Activated CD8-positive, alpha-beta memory T cell treated with anti-CD3 and anti-CD28 coated beads, Interleukin-2, amount 50 U/mL, for 24 hours (primary cell): ENCODE data around the gene WIPF2.
"Not testable (repeated sequence)": the region's sequence is repeated elsewhere in the genome, so short reads cannot be mapped to it uniquely, and the experiment has no call there.

Source experiments
- DNase-seq: peaks from one replicate; pipeline ENCODE4 v3.0.0-alpha.2; 2020; ENCODE audit errors: extremely low read depth

The WIPF2 gene

DNA sequence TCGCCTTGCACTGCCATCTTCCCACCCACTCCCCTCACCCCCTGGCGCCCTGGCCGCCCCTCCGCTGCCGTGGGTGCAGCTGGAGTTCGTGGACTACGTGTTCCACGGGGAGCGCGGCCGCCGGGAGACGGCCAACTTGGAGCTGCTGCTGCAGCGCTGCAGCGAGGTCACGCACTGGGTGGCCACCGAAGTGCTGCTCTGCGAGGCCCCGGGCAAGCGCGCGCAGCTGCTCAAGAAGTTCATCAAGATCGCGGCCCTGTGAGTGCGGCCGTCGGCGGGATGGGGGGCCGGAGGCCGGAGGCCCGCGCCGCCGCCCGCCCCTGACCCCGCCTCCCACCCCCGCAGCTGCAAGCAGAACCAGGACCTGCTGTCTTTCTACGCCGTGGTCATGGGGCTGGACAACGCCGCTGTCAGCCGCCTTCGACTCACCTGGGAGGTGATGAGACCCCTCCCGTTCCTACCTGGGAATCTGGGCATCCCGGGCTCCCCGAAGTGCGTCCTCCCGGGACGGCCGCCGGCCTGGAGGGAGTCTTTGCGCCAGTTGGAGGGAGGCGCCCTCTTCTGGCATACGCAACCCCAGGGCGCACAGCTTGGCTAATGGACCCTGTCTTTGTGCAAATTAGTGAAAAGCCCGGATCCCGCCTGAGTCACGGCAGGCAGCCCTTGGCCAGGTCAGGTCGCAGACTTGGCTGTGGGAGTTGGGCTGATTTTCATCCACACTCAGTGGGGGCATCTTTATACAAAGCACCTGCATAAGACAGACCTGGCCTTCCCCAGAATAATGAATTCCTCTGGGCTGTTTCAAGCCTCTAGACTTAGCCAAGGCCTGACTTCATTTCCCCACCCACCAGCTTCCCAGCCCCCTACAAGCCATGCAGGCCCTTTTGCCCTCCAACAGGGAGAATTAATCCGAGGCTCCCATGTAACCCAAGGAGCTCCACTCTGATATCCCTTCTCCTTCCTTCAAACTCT is 27.6 kb upstream of the WIPF2 start:
- peak; percentile 27 for DNase-seq

DNA sequence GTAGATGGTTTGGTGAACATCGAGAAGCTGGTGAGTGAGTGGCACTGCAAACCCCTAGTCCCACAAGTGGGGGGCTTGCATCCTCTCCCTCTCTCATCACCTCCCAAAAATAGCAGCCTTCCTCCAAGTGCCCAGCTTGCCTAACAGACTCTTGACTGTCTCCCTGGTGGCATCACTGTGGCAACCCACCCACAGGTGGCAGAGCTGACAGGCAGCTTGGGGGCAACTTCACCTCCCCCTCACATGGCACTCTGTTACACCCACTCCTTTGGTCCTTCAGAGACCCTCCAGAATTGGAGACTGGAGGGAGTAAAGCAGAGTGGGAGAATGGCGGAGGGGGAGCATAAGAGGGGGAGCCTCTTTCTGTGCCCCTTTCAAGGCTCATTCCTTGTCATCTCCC is 26.1 kb upstream of the WIPF2 start:
- DNase-seq: no peak

DNA sequence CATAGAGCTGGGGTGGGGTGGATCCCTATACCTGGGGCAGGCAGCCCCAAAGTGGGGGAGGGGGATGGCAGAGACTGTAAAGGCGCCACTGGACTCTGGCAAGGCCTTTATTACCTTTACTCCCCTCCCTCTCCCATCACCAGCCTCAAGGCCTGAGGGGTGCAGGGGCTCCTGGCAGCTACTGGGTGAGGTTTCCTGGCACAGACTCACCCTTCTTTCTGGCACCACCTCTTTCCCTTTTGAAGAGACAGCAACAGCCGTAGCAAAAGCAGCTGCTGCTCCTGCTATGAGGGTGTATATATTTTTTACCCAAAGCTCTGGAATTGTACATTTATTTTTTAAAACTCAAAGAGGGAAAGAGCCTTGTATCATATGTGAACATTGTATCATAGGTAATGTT is 24.3 kb upstream of the WIPF2 start:
- no peak for DNase-seq

DNA sequence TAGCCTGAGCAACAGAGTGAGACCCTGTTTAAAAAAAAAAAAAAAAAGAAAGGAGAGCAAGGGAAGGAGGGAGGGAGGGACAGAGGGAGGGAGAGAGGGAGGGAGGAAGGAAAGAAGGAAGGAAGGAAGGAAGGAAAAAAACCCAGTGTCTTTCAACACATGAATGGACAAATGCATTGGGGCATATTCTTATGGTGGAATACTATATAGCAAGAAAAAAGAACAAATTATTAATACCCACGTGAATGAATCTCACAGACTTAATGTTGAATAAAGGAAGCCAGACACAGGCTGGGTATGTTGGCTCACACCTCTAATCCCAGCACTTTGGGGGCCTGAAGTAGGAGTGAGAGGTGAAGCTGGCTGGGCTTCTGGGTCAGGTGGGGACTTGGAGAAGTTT is 21.6 kb upstream of the WIPF2 start:
- no peak for DNase-seq

DNA sequence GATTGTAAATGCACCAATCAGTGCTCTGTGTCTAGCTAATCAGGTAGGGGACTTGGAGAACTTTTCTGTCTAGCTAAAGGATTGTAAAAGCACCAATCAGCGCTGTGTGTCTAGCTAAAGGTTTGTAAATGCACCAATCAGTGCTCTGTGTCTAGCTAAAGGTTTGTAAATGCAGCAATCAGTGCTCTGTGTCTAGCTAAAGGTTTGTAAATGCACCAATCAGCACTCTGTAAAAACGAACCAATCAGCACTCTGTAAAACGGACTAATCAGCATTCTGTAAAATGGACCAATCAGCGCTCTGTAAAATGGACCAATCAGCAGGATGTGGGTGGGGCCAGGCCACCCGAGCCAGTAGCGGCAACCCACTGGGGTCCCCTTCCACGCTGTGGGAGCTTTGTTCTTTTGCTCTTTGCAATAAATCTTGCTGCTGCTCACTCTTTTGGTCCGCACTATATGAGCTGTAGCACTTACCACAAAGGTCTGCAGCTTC is 21.1 kb upstream of the WIPF2 start:
- DNase-seq: not testable (repeated sequence)

DNA sequence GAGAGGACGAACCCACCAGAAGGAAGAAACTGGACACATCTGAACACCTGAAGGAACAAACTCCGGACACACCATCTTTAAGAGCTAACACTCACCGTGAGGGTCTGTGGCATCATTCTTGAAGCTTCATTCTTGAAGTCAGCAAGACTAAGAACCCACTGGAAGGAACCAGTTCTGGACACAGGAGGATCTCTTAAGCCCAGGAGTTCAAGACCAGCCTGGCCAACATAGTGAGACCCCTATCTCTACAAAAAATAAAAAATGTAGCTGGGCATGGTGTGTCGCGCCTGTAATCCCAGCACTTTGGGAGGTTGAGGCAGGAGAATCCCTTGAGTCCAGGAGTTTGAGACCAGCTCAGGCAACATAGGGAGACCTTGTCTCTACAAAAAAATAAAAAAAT is 20.5 kb upstream of the WIPF2 start:
- no peak for DNase-seq

DNA sequence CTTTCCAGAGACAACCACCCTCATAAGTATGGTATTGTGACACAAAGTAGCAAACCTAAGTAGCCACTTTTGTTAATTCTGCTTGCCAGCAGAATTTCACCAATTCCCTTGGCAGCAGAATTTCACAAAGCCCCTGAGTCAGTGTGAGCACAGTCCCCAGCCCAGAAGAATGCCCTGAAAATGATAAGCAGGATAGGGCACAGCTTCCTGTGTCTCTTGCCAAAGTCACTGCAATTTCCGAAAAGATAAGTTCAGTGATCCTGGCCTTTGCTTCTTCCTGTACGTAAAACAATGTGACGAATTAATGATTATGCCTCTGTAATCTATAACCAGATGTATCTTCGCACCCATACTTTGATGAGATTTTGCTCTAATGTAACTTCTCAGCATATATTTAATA is 16.0 kb upstream of the WIPF2 start:
- no peak for DNase-seq

DNA sequence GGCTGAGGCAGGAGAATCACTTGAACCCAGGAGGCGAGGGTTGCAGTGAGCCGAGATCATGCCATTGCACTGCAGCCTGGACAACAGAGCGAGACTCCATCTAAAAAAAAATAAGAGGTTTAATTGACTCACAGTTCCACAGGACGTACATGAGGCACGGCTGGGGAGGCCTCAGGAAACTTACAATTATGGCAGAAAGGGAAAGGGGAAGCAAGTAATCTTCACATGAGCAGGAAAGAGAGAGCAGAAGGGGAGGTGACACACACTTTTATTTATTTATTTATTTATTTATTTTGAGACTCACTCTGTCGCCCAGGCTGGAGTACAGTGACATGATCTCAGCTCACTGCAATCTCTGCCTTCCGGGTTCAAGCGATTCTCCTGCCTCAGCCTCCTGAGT is 12.9 kb upstream of the WIPF2 start:
- not testable (repeated sequence) for DNase-seq

DNA sequence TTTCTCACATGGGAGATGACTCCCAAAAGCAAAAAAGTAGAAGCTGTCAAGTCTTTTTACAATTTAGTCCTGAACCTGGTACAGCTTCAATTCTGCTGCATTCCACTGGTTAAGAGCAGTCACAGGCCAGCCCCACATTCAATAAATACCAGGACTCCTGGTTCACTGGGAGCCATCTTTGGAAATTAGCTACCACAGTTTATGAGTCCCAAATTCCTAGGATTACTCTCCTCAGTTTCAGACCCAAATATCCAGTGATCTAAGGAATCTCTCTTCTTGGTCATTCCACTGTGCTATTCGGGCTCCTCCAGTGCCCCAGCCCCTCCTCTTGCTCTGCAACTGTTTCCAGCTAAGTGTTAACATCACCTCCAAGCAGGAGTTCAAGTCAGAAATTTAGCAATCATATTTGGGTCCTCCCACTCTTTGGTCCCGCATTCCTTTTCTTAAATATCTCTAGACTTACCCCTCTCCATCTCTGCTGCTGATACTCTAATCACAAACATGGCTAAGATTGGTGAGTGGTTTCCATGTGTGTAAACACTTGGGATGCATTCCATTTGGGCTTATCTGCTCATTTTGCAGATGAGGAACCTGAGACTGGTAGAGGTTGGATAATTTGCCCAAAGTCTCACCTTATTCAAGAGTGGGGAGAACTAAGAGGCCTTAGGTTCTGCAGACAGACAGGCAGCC is 9.6 kb upstream of the WIPF2 start:
- DNase-seq: no peak

DNA sequence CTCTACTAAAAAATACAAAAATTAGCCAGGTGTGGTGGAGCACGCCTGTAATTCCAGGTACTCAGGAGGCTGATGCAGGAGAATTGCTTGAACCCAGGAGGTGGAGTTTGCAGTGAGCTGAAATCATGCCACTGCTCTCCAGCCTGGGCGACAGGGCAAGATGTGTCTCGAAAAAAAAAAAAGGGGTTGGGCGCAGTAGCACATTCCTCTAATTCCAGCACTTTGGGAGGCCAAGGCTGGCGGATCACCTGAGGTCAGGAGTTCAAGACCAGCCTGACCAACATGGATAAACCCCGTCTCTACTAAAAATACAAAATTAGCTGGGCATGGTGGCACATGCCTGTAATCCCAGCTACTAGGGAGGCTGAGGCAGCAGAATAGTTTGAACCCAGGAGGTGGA is 5.2 kb upstream of the WIPF2 start:
- DNase-seq: not testable (repeated sequence)

DNA sequence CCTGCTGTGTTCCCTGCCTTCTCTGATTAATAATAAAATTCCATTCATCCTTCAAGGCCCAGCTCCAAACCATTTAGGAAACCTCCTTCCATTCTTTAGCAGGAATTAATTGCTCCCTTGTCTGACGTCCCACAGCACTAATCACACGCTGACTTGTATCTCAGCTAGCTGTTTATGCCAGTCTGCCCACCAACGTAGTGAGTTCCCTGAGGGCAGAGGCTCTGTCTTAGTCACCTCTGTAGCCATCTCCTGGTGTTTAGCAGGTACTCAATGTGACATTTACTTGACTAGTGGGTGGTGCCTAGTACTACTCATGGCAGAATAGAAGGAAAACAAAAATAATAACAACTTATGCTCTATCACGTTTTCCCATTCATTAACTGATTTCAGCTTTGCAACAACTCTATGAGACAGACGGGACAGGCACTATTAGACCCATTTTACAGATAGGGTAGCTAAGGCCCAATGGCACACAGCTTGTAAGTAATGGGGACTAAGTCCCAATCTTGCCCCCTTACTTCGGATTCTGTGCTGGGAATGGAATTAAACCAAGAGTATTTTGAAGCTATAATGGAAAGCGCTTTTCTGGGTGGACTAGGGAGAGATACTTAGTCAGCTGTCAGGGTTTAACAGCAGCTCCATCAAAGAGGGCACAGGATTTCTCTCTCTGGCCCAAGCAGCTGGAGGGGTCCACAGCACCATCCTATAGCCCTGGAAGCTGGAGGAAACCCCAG is 931 bp upstream of the WIPF2 start:
- no peak for DNase-seq

DNA sequence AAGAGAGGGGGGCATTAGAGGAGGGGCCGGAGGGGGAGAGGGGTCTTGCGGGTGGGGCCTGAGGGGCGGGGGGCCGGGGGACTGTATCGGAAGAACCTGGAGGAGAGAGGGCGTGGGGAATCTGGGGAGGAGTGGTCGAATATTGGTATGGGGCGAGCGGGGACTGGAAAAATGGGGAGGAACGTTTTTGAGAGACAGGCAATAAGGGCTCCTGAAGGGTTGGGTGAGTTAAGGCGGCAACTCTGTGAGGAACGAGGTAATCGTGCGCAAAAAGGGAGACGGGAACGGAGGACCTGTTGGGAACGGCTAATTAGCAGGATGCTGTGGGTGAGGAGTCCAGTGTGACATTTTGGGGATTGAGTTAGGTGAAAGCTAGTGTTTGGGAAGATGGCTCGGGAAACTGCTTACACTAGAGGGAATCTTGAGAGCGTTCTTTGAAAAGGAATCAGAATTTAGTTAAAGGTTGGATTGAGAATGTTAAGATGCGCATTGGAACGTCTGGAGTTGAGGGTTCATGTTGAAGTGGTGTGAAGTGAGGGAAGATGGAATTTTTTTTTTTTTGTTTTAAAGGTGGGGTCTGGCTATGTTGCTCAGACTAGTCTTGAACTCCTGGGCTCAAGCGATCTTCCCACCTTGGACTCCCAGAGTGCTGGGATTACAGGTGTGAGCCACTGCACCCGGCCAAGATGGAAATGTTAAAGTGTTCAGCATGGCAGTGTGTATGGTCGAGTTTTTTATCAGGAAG is 662 bp downstream of the WIPF2 start:
- no peak for DNase-seq

DNA sequence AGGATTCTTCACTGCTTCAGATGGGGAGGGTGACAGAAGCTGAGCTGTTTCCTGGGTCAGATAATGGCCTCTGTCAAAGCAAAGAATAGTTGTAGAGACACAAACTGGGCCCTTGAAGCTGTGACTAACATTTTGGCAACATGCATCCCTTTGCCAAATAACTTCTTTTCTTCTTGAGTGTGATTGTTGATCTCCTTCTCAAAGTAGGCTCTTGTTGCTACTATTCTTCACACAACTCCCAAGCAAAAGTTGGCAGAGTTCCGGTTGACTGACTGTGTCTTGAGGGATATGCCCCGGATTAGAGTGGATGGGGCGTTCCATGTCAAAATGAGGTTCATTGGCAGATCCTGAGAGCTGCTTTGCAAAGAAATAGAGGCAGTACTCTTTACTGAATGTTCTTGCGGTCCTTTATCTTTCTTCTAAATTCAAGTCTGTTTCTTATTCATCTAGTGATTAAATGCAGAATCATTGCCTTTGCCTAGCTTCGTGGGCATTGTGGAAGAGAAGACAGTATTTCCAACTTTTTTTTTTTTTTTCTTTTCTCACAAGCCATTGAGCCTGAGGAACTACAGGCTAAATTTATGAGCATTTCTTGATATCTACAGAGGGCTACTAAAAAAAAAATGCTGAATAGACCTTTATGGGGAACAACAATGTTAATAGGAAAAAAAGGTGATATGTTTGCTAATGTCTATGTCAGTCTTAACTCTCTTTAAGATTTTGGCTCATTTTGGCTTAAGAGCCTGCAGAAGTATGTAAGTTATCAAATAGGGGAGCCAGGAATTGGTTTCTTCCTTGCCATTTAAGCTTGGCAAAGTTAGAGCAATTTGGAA is 5.8 kb downstream of the WIPF2 start:
- DNase-seq: no peak

DNA sequence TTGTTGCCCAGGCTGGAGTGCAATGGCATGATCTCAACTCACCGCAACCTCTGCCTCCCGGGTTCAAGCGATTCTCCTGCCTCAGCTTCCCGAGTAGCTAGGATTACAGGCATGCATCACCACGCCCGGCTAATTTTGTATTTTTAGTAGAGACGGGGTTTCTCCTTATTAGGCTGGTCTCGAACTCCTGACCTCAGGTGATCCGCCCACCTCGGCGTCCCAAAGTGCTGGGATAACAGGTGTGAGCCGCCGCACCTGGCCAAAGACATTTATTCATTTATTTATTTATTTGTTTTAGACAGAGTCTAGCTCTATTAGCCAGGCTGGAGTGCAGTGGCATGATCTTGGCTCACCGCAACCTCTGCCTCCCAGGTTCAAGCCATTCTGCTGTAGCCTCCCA is 10.0 kb downstream of the WIPF2 start:
- not testable (repeated sequence) for DNase-seq

DNA sequence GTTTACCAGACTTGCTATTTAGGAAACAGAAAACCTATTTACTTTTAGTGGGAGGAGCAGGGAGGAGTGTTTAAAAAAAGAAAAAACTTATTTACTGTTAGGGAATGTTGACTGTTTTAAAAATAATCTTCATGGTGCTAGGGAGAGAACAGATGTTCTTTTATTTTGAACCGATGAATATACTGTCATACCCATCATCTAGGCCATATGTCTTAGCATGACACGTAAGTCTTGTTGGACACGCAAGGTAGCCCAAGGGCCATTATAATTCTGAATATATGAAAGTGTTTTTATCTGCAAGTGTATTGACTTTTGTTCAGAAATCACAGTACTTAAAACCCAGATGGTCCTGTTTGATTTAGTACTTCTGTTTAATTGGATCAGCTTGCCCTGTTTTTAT is 11.6 kb downstream of the WIPF2 start:
- no peak for DNase-seq

DNA sequence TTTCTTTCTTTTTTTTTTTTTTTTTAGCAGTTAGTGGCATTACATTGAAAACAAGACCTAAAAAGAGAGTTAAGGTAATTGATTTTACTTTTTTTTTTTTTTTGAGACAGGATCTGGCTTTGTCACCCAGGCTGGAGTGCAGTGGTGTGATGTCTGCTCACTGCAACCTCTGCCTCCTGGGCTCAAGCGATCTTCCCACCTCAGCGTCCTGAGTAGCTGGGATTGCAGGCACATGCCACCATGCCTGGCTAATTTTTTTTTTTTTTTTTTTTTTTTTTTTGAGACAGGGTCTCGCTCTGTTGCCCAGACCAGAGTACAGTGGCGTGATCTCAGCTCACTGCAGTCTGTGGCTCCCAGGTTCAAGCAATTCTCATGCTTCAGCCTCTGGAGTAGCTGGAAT is 12.8 kb downstream of the WIPF2 start:
- DNase-seq: not testable (repeated sequence)

DNA sequence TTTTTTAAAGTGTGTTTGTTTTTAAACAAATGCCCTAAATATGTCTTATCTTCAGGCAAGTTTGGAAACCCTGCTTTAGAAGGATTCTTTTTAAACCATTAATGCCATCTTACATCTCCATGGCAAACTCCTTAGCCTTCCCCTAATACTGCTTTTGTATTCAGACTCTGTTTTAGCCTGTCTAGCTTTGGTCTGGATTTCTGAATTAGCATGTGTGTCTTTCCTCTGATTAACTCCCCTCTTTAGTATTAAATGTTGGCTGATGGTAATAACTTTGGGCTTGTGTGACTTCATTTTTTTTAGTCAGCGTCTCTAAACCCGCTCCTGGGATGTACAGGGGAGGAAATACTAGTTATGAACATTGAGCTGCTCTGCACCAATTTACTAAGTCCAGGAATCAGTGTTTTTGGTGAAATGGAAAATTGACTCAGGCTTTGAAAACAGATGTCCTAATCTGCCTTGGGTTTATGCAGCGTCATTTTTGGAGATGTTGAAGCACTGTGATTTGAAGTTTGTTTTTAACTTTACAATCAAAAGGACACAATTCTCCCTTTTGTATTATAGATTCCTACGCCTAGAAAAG is 22.2 kb downstream of the WIPF2 start:
- no peak for DNase-seq

DNA sequence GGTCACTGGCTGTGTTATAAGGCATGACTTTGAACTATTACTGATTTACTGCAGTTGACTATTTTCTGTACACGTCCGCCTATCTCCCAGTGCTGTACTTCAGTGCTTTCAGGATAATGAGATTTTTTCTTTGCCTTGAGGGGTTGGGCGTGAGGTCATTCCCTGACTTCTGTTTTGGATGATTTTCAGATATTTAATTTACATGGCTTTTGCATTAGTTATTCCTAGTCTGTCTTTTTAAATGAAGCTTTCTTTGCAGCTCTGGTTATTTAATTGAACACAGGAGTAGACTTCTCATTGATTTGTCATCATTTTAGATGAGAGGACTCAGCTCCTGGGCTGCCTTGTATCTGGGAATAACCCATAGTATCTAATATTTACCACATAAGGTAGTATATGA is 23.7 kb downstream of the WIPF2 start:
- no peak for DNase-seq

DNA sequence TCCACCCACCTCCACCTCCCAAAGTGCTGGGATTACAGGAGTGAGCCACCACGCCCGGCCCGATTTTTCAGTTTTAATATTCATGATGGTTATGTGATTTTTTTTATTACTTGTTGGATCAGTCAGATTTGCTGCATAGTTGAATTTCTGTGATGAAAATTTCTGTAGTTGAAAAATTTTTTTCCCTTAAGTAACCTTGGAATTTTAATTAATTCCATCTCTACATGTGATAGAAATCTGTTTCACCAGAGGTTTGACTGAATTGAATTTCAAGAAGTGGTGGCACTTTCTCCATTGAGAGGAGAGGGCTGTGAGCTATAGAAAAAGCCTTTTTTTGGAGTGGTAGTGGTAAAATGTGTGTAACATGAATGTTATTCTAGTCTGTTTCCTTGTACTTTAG is 24.7 kb downstream of the WIPF2 start:
- DNase-seq: no peak

DNA sequence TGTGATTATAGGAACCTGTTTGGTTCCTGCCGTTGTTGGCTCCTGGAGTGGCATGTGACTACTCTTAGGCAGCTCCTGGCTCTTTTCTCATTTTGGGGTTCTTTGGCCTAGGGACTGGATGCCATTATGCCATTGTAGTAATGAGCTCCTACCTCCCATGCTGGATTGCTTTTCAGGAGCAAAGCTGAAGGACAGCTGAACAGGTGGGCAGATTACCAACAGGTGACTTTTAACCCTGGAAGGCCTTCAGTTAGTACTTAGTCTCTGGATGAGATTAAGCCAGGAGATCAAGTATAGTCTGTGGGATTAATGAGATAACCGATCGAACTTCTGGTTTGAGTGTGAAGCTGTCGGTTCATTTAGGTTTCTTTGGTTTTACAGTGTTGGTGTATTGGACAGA is 25.2 kb downstream of the WIPF2 start:
- DNase-seq: no peak
